Muscle of arm (tissue), 12 donors: Measurements from ENCODE around the gene NEDD9. TPM values are rescaled to one million over a fixed set of nuclear protein-coding genes. Genes with fewer than 3 reads are reported as not detected.

Source experiments
- DNase-seq: peaks from one replicate; pipeline ENCODE4 v3.0.0-alpha.2; 2013
- polyA plus RNA-seq, 12 donors: library from polyadenylated mRNA; unstranded; fragments of 120-200 nt; gene quantifications; one replicate each; pipeline ENCODE4 v1.2.1, GENCODE V29; 2013; ENCODE audit not compliant: insufficient read length in 12 of 12

Gene NEDD9
- polyA plus RNA-seq, 12 donors = 8.6 to 46.0 (median 12.2) TPM; not detected in 1

- peak; percentile 52 for DNase-seq
Observed at GRCh38 chr6:11262242-11262641, 29.8 kb upstream of the NEDD9 start.

- no peak for DNase-seq
Observed at GRCh38 chr6:11260249-11261038, 28.0 kb upstream of the NEDD9 start.

GRCh38 chr6:11258260-11259237, 26.1 kb upstream of the NEDD9 start:
- no peak for DNase-seq

DNA sequence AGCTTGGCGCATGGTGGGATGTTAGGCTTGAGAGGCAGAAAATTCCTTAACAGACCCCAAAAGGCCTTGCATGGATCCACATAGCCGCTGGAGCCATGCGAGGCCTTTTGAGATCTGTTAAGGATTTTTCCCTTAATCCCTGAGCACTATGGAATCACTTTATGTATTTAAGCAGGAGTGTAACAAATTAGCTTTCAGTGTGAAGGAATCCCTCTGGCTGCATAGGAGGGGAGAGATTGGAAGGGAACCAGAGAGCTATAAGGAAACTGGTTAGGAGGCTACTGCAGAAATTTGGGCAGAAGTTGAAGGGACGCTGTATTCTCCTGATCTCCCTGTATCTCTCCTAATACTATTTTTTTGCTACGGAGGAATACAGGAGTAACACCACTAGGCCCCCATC, 23.1 kb upstream of the NEDD9 start:
- DNase-seq = no peak

DNA sequence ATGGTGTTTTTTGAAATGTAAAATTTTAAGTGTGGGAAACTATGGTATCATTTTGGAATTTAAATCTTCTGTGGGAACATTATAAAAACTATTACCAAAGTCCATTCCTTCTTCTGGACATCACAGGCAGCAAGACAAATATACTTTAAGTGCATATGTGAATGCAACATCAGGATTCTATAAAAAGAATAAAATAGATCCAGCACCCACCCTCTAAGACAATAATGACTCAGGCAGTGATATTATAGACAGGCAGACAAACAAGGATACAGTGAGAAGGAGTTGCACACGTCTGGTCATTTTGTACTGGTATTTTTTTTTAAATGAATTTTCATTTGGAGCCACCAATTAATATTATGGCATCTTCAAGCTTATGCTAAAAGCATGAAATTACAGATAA, 21.1 kb upstream of the NEDD9 start:
- DNase-seq = no peak

DNA sequence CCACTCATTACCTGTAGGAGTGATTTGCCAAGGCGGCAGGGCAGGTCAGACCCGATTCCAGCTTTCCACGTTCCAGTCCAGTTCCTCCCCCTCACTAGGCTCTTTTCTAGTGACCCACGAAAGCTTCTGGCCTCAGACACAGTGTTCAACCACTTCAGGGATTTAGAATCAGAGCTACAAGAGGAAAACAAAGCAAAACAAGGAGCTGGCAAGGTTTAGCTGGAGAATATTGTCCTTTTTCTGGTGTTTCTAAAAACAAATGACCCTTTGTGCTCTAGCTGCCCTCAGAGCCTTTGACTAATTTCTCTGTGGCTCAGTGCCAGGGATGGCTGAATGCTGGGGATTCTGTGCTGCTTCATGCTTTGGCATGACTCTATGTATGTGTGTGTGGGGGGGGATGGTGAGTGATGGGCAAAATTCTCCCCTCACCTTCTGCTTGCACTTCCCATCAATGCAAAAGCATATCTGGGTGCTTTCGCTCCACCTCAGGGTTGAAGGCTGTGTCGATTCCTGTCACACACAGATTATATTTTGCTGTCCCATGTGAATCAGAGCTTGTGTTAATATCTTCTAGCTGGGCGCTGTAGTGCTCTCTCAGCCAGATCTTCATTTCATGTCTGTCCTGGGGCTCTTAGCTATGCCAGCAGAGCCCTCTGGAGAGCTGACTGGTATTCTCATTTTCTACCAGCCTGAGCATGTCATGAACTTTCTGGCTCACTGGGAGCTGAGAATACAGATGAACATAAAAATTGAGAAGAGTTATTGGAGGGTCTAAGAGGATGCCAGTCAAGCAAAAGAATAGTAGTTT, 19.3 kb upstream of the NEDD9 start:
- no peak for DNase-seq

- no peak for DNase-seq
Observed at GRCh38 chr6:11250108-11250507, 17.6 kb upstream of the NEDD9 start.

DNA sequence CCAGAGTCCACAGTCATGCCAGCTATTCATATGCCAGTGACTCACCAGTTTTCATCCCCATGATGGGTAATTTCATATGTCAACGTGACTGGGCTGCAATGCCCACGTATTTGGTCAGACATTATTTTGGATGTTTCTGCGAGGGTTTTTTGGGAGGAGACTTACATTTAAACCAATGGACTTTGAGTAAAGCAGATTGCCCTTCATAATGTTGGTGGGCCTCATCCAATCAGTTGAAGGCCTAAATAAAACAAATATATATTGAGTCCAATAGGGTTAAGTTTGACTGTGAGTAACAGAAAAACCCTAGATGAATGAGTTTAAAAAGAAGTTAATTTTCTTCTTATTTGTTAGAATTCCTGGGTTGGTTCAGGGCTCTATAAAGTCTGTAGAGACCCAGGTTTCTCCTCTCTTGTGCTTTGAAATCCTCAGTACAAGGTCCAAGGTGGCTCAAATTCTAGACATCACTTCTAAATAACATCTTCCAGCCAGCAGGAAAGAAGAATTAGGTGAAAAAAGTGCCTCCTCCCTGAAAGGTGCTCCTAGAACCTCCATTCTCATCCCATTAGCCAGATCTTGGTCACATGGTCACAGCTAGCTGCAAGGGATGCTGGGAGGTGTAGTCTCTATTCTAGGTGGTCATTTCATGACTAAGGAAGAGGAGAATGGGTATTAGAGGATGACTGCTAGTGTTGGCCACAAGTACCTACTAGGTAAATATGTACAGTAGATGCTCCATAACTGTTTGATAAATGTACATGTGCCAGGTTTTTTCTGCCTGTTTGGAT, 16.7 kb upstream of the NEDD9 start:
- no peak for DNase-seq

DNA sequence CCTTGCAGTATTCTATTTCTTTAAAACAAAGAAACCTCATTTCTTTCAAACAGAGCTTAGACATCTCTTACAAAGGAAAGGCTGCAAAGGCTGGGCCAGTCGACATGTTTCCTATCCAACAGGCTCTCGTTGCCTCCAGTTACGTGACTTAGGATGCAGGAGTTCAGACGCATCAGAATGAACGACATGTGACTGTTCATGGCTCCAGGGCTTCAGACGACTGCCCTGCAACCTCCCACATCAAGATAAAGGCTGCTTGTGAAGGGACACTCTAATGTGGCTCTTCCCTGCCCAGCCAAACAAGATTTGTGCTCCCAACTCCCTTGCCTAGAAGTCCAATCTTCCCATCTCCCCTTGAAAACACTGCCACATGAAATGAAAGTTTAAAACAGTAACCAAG, 14.3 kb upstream of the NEDD9 start:
- DNase-seq = no peak

DNA sequence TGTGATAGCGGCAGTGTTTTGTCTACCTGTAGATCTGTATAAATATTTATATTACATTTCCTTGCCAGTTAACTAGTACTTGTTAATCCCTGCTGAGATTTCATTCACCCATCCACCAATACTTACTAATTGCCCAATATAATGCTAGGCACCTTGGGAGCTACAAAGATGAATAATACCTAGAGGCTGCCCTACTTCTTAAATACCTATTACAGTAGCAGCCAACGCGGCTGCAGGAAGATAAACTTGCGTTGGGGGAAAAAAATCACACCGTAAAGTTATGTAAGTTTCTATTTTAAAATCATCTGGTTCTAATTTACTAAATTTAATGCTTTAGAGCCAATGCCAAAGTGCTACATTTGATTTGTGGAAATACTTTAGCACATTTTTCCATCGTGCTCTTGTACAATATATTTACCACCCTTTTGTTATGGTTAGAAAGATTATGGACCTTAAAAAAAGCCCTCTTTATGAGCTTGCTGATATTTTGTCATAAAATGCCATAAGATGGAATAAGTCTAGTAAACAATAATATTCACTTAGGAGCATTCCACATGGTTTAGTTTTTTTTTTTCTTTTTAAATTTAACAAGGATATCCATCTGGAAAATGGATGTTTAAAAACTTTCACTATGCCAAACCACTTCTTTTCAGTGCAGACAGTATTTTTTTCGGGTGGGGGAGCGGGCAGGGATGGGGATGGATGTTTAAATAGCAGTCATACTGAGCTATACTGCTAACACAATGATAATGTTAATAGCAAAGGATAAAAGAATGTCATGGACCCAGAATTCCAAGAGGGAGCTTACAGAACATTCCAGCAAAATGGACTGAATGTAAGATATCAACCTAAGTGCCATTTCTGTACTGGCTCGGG, 13.2 kb upstream of the NEDD9 start:
- DNase-seq = peak; percentile 63

- no peak for DNase-seq
Observed at GRCh38 chr6:11244387-11245126, 12.1 kb upstream of the NEDD9 start.

DNA sequence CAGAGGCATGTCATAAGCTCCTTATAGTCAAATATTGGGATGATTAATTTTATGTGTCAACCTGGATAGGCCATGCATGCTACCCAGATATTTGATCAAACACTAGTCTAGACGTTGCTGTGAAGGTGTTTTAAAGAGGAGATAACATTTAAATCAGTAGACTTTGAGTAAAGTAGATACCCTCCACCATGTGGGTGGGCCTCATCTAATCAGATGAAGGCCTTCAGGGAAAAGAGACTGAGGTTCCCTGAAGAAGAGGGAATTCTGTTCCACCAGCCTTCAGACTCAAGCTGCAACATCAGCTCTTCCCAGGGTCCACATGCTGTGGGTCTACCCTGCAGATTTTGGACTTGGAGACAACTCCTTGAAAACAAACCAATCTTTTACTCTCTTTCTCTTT, 11.4 kb upstream of the NEDD9 start:
- DNase-seq = no peak

DNA sequence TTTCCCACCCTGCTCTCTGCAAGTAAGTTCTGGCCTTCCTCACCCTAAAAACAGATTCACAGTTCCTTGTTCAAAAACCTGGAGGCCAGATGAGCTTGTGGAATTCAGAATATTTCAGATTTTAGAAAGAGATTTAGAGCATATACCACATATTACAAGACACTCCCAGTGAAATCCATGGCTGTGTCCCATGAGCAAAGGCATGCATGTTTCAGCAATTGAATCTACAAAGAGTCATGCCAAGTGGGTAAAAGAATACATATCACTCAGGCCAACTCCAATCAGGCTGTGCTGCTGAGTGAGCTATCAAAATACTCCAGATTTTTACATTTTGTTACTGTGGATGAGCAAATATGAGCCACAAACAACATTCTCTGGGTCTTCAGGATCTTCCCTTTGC, 10.2 kb upstream of the NEDD9 start:
- no peak for DNase-seq

DNA sequence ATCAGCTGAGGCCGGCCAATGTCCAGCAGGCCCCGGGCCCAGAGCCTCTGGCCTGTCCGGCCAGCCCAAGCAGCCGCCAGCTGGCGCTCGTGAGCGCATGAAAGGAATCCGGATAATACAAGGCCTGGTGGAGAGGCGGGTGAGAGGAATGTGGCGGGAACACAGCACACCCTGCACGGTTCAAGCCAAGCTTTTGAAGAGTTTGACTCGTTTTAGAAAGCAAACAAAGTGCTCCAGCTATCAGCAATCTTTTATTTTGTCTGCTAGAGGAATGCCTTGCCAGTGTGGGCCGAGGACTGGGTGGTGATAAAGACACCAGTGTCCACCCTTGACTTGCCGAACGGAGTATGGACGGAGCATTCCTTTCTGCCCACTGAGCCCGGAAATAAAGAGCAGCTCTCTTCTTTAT, 9.3 kb upstream of the NEDD9 start:
- DNase-seq = no peak

- no peak for DNase-seq
Observed at GRCh38 chr6:11241154-11241792, 8.8 kb upstream of the NEDD9 start.

DNA sequence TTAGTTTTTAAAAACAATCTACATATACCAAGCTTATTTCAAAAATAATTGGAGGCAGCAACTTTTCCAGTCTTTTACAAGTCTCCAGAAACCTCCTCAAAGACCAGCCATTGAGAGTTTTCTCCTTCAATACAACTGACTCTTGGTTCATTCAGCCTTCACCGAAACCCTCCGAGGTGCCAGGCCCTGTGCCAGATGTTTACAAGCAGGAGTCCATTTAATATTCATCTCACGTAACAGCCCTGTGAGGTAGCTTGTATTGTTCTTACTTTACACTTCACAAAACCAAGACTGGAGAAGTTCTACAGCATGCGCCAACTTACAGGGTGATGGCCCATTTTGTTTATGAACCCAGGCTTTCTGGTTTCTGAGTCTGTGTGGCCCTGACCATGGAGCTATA, 5.5 kb upstream of the NEDD9 start:
- no peak for DNase-seq

DNA sequence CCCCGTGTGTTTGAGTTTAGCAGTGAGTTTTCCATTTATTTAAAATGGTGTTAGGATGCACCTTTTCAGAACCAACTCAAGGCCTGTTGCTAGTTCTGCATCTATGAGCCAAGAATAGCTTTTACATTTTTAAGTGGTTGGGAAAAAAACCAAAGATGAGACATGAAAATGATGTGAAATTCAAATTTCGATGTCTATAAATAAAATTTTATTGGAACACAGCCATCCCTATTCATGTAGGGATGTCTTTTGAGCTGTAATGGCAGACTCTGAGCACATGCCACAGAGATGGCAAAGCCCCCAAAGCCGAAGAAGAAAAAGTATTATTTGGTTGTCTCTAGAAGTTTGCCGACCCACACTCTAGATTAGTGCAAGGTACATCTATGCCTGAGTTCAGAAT, 5.0 kb upstream of the NEDD9 start:
- no peak for DNase-seq

DNA sequence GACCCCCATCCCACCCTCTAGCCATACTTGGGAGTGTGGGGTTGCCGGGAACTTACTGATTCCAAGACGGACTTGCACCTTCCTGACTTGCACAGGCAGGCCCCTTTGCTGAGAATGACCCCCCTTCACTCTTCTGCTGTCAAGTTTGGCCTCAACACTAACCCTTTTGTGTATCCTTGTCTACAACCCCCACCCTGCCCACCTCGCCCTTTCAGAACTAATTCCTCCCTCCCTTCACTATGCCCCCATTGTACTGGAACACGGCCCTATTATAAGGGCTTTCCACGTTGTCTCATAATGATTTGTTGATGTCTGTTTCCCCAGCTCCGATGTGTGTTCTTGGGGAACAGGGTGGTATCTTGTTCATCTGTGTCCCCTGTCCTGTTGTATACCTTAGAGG, 4.4 kb upstream of the NEDD9 start:
- no peak for DNase-seq
